ENCODE measurements around the gene CD48. TPM values are rescaled to one million over a fixed set of nuclear protein-coding genes. Genes with fewer than 3 reads are reported as not detected.
"Not testable (repeated sequence)": the region's sequence is repeated elsewhere in the genome, so short reads cannot be mapped to it uniquely, and the experiment has no call there.

The CD48 gene
- total RNA-seq, 6 donors from 2014 or later, result 9.4 to 32.1 (median 16.3) TPM

DNA sequence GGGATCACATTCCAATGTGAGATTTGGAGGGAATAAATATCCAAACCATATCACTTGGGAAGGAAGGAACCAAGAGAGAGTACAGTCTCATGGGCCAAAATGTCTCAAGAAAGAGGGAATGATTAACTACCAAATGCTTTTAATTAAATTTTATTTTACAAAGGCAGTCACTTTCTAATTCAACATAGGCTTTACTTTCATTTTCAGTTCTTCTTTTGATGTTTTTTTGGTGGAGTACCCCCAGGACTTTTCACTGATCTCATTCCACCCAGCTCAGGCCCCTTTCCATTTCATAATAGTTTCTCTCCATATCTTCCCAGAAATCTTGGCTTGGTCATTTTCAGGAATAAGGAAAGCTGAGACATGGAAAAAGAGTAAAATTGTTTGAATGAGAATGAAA is 22.3 kb upstream of the CD48 start:
- DNase-seq, result no peak
- H3K4me3 ChIP-seq, result no peak overlapping the region
- peaks cover 0 to 5% (median 0%) of the 10 kb centered on the region in 4 donors for H3K4me1 ChIP-seq
- no peaks in the 10 kb centered on the region for H3K36me3 ChIP-seq
- peaks cover 0 to 8% (median 0%) of the 10 kb centered on the region in 4 donors for H3K9me3 ChIP-seq
- no peak for ATAC-seq (ENCODE audit: low FRiP score in 2 of 2)
- TF ChIP-seq POLR2AphosphoS5 (IDR thresholded peaks at IDR 0.05) (no peak), POLR2A (IDR thresholded peaks at IDR 0.05) (no peak), EP300 (IDR thresholded peaks at IDR 0.05) (no peak)
- TF ChIP-seq, protein P1, sequence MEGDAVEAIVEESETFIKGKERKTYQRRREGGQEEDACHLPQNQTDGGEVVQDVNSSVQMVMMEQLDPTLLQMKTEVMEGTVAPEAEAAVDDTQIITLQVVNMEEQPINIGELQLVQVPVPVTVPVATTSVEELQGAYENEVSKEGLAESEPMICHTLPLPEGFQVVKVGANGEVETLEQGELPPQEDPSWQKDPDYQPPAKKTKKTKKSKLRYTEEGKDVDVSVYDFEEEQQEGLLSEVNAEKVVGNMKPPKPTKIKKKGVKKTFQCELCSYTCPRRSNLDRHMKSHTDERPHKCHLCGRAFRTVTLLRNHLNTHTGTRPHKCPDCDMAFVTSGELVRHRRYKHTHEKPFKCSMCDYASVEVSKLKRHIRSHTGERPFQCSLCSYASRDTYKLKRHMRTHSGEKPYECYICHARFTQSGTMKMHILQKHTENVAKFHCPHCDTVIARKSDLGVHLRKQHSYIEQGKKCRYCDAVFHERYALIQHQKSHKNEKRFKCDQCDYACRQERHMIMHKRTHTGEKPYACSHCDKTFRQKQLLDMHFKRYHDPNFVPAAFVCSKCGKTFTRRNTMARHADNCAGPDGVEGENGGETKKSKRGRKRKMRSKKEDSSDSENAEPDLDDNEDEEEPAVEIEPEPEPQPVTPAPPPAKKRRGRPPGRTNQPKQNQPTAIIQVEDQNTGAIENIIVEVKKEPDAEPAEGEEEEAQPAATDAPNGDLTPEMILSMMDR (IDR thresholded peaks at IDR 0.05), result no peak
- no peaks in the 10 kb centered on the region for H3K27me3 ChIP-seq
- no peak overlapping the region for H3K27ac ChIP-seq

DNA sequence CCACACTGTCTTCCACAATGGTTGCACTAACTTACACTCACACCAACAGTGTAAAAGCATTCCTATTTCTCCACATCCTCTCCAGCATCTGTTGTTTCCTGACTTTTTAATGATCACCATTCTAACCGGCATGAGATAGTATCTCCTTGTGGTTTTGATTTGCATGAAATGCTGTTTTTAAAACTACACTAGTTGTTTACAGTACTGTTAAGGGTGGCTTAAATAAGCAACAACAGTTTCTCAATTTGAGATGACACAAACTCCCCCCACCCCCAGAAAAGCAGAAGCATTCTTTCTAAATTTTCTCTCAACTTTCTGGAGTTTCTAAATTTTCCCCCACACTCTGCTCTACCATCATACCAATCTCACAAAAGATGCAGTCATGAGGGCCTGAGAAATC is 20.4 kb upstream of the CD48 start:
- Histone ChIP-seq H3K9me3 (peaks cover 0 to 2% (median 0%) of the 10 kb centered on the region in 4 donors), H3K4me3 (no peak overlapping the region), H3K36me3 (no peaks in the 10 kb centered on the region), H3K4me1 (peaks cover 0 to 3% (median 2%) of the 10 kb centered on the region in 4 donors), H3K27me3 (no peaks in the 10 kb centered on the region), H3K27ac (no peak overlapping the region)
- 32 to 70% methylated on average over 1 of the region's 1 CpG for WGBS, 2 donors
- ATAC-seq (ENCODE audit: low FRiP score in 2 of 2) (no peak), DNase-seq (no peak)
- TF ChIP-seq, protein P1 (IDR thresholded peaks at IDR 0.05), result no peak
- TF ChIP-seq POLR2A (IDR thresholded peaks at IDR 0.05), result no peak
- TF ChIP-seq POLR2AphosphoS5 (IDR thresholded peaks at IDR 0.05), result no peak
- no peak for TF ChIP-seq EP300 (IDR thresholded peaks at IDR 0.05)

DNA sequence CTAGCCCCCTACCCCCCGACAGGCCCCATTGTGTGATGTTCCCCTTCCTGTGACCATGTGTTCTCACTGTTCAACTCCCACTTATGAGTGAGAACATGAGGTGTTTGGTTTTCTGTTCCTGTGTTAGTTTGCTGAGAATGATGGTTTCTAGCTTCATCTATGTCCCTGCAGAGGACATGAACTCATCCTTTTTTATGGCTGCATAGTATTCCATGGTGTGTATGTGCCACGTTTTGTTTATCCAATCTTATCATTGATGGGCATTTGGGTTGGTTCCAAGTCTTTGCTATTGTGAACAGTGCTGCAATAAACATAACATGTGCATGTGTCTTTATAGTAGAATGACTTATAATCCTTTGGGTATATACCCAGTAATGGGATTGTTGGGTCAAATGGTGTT is 19.9 kb upstream of the CD48 start:
- H3K9me3 ChIP-seq; H3K4me1 ChIP-seq; ATAC-seq (ENCODE audit: low FRiP score in 2 of 2); DNase-seq; H3K27ac ChIP-seq; H3K4me3 ChIP-seq; H3K27me3 ChIP-seq; H3K36me3 ChIP-seq: not testable (repeated sequence)
- 68 to 82% methylated on average over 2 of the region's 2 CpGs for WGBS, 2 donors

DNA sequence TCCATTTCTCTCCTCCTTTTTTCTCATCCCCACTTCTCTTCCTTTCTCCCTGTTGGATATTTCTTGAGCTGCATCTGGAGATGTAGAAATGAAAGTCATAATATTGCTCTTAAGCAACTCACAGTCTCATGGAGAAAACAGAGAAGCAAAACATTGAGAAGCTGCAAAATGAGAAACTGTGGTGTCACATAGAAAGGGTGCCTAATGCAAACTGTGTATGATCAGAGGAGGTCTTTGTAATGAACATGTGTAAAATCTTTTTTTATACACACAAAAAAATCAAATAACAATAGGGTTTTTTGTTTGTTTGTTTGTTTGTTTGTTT is 15.7 kb upstream of the CD48 start:
- Histone ChIP-seq H3K9me3 (no peaks in the 10 kb centered on the region), H3K27ac (peak overlapping the region in 2 of 4 donors; percentile 7 to 66), H3K4me1 (peaks cover 0 to 13% (median 11%) of the 10 kb centered on the region in 4 donors), H3K36me3 (no peaks in the 10 kb centered on the region), H3K4me3 (no peak overlapping the region), H3K27me3 (no peaks in the 10 kb centered on the region)
- DNase-seq (no peak), ATAC-seq (ENCODE audit: low FRiP score in 2 of 2) (no peak)
- TF ChIP-seq POLR2A (IDR thresholded peaks at IDR 0.05), result no peak
- TF ChIP-seq POLR2AphosphoS5 (IDR thresholded peaks at IDR 0.05), result no peak
- TF ChIP-seq, protein P1 (IDR thresholded peaks at IDR 0.05), result no peak
- no peak for TF ChIP-seq EP300 (IDR thresholded peaks at IDR 0.05)

DNA sequence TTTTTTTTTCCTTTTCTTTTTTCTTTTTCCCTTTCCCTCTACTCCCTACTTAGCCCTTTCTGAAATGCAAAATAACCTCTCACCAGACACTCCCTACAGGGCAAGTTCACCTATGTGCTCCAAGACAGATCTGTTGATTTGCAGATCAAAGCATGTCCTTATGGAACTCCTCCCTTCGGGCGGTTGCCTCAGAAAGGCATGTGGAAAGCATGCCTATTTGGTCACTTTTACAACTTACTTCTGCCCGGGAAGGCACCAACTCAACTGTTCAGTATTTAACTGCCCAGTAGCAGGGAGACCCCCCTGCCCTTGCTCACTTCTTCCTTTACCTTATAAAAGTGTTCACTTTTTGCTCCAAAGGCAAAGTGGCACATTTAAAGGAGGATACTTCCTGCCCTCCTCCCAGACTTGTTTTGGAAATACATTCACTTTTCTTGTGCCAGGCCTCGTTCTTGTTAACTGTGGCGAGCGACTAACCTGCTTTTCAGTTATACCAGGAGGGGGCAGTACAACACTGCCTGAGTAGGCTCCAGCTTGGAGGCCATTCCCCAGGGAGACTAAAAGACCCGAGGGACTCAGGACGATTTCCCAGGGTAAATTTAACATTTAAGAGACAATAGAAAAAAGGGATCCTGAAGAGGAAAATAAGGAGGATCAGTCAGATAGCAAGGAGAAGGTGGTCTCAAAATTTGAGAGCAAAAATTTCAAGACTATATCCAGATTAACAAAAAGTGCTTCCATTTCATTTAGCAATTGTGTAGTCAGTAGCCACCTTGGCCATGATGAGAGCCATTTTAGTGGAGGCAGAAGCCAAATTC is 15.1 kb upstream of the CD48 start:
- DNase-seq, result peak in 1 of 2 donors; percentile 77
- 9 to 21% methylated on average over 8 of the region's 8 CpGs for WGBS, 2 donors

More for the DNA sequence above, 15.1 kb upstream of the CD48 start:
- peak; percentile 87 to 91 for ATAC-seq (ENCODE audit: low FRiP score in 2 of 2)
- Histone ChIP-seq H3K27ac (peak overlapping the region; percentile 7 to 66 (median 34)), H3K4me3 (no peak overlapping the region), H3K27me3 (no peaks in the 10 kb centered on the region), H3K9me3 (no peaks in the 10 kb centered on the region), H3K4me1 (peaks cover 0 to 13% (median 11%) of the 10 kb centered on the region in 4 donors), H3K36me3 (no peaks in the 10 kb centered on the region)
- TF ChIP-seq POLR2AphosphoS5 (IDR thresholded peaks at IDR 0.05), result no peak
- TF ChIP-seq POLR2A (IDR thresholded peaks at IDR 0.05), result peak in 1 of 4 donors; percentile 12
- TF ChIP-seq, protein P1 (IDR thresholded peaks at IDR 0.05), result peak; percentile 49 to 84 (median 76)

Measured in upper lobe of left lung (tissue), 6 donors.